GM12801 (cell line): ENCODE data around the gene KIF4B.

ENCODE experiments used
- TF ChIP-seq, protein P1 (sequence below): IDR thresholded peaks from one replicate; pipeline ENCODE4 v1.5.1; 2011; ENCODE audit warnings: control low read depth; ENCODE audit not compliant: insufficient read length; ENCODE audit errors: extremely low read depth

The KIF4B gene

DNA sequence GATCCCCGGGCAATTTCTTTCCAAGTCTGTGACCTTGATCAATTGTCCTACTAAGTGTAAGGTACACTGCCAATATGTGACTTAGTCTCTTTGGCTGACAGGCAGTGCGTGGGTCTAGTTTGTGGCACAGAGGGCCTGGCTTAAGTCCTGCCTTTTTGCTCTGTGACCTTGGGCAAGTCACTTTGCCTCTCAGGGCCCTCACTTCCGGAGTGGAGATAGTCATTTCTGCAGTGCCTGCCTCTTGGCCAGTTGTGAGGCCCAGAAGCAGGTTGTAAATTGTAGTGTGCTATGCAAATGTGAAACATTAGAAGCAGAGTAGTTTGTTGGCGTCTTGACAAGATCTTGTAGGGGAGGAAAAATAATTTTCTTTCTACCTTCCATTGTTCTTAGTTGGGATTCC, 39.0 kb downstream of the KIF4B start:
- TF ChIP-seq, protein P1, sequence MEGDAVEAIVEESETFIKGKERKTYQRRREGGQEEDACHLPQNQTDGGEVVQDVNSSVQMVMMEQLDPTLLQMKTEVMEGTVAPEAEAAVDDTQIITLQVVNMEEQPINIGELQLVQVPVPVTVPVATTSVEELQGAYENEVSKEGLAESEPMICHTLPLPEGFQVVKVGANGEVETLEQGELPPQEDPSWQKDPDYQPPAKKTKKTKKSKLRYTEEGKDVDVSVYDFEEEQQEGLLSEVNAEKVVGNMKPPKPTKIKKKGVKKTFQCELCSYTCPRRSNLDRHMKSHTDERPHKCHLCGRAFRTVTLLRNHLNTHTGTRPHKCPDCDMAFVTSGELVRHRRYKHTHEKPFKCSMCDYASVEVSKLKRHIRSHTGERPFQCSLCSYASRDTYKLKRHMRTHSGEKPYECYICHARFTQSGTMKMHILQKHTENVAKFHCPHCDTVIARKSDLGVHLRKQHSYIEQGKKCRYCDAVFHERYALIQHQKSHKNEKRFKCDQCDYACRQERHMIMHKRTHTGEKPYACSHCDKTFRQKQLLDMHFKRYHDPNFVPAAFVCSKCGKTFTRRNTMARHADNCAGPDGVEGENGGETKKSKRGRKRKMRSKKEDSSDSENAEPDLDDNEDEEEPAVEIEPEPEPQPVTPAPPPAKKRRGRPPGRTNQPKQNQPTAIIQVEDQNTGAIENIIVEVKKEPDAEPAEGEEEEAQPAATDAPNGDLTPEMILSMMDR, result no peak

DNA sequence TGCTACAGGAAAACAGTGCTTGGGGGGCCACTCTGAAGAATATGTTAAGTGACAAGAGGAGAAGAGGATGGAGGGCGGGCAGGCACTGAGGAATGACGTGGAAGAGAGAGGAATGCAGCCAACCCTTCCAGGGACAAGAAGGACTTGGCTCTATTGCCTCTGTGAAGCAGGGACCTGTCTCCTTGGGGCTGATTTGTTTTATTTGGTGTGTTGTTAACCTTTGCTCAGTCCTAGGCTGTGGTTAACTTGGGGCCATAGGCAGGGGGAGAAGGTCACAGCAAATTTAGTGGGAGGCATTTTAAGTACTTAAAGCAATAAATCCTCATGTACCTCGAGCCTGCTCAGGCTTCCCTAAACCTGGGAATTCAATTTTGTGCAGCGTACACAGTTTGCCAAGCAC, 39.9 kb downstream of the KIF4B start:
- TF ChIP-seq, protein P1, result no peak

DNA sequence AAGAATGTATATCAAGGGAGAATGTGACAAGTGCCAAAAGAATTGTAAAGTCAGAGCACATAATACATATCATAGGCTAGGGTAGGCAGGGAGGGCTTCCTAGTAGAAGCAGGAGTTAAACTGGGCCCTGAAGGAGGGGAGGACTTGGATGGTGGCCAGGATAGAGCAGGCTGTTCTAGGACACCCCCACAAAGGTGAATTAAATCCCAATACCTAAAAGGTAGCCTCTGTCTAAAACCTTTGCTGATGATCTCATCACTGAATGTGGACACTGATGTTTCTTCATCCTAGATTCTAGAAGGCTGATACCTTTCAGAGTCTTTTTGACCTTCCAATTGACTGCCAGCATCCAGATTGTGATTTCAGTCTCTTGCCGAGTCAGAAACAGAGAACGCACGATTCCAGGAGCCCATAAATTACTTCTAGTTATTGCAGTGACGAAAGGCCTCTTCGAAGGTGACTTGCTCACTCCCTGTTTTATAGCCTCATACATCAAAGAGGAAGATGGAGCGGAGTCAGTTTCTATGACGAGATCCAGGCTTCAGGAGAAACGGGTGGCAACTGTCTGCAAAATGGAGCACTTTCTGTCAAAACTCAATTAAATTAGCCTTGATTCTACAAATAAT, 43.2 kb downstream of the KIF4B start:
- TF ChIP-seq, protein P1, result no peak

DNA sequence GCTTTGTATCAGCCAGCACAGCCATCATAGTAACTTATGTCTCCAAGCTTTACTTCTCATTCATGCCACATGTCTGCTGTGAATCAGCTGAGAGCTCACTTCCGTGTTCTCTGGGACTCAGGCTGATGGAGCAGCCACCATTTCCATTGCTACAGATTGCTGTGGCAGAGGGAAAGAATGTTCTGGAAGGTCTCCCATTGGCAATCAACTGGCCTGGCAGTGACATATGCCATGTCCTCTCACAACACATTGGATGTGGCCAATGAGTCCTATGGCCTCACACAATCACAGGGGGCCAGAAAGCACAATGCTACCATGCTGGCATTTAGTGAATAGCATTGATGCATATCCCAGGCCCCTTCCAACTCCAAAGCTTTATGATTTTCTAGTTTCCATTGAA, 44.1 kb downstream of the KIF4B start:
- TF ChIP-seq, protein P1, result no peak

DNA sequence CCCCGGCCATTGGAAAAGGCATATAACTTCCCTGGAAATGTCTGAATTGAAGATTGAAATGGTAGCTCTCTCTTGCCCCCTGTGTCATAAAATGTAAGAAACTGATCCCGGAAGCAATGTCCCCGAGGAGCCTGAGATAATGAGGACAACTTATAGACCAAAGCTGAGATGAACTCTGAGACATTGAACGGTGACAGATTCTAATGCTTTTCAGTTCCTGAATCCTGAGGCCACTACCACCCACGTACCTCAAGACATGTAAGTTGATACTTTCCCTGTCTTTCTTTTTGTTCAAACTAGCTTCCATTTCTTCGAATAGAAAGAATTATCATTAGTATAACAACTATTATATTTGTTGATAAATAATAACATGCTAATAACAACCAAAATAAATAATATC, 51.0 kb downstream of the KIF4B start:
- TF ChIP-seq, protein P1, result no peak

DNA sequence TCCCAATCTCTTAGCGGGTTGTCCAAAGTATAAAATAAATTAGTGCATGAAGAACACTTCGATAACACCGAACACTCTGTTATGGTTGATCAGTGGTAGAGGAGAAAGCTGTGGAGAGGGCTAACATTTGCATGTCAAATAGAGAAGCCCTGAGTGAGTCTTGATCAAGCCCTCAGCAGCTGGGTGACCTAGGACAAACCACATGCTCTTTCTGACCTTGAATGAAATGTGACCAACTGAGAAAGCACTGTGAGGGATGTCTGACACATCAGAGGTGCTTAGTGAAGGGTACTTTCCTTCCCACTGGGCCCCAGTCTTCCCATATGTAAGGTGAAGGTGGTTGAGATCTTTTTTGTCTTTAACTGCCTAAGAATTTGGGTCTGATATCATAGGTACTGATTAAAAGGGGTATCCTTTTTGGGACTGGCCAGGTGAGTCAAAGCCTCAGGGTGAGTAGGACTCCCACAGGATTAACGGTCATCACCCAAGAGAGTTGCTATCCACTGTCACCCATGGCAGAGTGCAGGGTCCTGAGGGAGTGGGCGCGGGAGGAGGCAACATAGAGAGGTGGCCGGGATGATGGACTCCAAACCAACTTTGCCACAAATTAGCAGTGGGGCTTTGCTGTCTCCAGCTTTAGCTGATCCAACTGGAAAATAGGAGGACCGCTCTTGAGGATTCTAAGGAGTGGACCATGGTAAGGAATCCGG, 53.5 kb downstream of the KIF4B start:
- TF ChIP-seq, protein P1, result no peak
